Erythroblast (primary cell): Measurements from ENCODE around the gene ITPA.

Experiments
- GATA1 ChIP-seq: IDR thresholded peaks from 2 replicates; pipeline ENCODE4 v1.6.1; 2011; ENCODE audit warnings: low read depth, mild to moderate bottlenecking, control low read depth, low read length, moderate library complexity
- POLR2A ChIP-seq: IDR thresholded peaks from 2 replicates; pipeline ENCODE4 v1.6.1; 2011; ENCODE audit warnings: mild to moderate bottlenecking, low read length

- TF ChIP-seq POLR2A (no peak), GATA1 (no peak)
These were observed 19.9 kb downstream of the ITPA start for GRCh38 chr20:3229158-3229557.
